ENCODE measurements around the gene TSPAN18.

GRCh38 chr11:44855493-44855849 lies 128.7 kb downstream of the TSPAN18 start:
- TF ChIP-seq EZH2phosphoT487 (IDR thresholded peaks at IDR 0.05; ENCODE audit: borderline replicate concordance, low read length) (no peak), CTCF (conservative IDR thresholded peaks at IDR 0.05; ENCODE audit: low read depth, low read length) (no peak), EZH2 (IDR thresholded peaks at IDR 0.05; ENCODE audit: low read length, unreplicated experiment) (no peak)
